Stimulated activated CD8-positive, alpha-beta memory T cell treated with anti-CD3 and anti-CD28 coated beads, Interleukin-12 subunit alpha, Interleukin-12 subunit beta, amount 100 ng/mL, for 1 hour (primary cell): ENCODE data around the gene RBPJL.

Experiments
- DNase-seq: peaks from one replicate; pipeline ENCODE4 v3.0.0-alpha.2; 2020; ENCODE audit warnings: low read depth

Gene RBPJL

DNA sequence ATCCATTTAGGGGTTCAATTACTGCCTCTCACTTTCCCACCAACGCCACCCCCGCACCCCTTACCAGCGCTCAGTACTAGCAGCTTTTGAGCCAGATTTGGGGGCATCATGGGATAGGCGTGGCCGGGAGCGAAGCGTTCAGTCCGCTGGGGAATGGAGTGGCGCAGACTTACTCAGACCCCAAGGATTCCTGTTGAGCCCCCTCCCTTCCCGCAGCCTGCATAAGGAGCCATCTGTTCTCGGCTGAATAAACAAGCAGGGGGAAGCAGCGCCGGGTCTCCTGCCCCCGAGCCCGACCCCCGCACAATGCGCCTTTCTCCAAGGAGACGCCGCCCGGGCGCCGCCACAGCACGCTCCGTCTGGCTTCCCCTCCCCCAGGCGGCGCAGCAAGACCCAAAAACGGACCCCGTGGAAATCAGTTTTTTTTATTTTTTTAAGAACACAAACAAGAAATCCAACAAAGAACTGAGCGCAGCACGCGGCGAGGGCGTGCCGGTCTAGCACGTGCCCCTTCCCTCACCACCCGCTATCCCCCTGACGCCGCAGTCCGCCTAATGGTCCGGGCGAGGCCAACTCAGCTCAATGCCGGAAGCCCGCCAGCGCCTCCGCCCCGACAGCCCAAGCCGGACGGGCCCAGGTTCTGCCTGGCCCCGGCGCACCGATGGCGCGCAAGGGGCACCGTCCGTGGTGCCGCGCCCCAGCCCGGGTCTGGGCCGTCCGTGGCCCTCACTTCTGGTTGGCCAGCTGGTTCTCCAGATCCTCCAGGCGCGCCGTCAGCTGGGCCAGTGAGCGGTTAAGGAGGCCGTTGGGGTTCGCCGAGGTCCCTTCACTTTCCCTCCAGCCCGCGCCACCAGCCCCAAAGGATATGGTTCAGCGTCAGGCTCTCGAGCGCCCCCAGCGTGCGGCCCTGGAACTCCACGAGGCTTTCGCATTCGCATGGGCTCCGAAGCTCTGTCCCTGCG lies 13.3 kb upstream of the RBPJL start:
- peak; percentile 70 for DNase-seq

DNA sequence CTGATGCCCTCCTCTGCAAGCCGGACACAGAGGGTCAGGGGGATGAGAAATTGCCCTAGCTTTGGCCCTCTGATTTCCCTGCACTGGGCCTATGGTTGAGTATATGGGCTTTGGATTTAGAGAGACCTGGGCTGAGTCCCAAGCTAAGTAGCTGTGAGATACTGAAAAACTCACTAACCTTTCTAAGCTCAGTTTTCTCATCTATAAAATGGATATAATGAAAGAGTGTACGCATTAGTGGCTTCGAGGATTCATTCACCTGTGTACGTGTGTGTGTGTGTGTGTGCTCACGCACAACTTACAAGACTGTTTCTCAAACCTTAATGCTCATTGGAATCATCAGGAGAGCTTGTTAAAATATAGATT lies 12.7 kb upstream of the RBPJL start:
- no peak for DNase-seq

DNA sequence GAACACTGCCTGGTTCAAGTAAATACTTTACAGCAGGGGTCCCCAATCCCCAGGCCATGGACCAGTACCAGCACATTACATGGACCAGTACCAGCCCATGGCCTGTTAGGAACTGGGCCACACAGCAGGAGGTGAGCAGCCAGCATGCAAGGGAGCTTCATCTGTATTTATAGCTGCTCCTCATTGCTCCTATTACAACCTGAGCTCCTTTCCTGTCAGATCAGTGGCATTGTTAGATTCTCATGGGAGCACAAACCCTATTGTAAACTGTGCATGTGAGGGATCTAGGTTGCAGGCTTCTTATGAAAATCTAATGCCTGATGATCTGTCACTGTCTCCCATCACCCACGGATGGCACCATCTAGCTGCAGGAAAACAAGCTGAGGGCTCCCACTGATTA lies 12.0 kb upstream of the RBPJL start:
- no peak for DNase-seq

DNA sequence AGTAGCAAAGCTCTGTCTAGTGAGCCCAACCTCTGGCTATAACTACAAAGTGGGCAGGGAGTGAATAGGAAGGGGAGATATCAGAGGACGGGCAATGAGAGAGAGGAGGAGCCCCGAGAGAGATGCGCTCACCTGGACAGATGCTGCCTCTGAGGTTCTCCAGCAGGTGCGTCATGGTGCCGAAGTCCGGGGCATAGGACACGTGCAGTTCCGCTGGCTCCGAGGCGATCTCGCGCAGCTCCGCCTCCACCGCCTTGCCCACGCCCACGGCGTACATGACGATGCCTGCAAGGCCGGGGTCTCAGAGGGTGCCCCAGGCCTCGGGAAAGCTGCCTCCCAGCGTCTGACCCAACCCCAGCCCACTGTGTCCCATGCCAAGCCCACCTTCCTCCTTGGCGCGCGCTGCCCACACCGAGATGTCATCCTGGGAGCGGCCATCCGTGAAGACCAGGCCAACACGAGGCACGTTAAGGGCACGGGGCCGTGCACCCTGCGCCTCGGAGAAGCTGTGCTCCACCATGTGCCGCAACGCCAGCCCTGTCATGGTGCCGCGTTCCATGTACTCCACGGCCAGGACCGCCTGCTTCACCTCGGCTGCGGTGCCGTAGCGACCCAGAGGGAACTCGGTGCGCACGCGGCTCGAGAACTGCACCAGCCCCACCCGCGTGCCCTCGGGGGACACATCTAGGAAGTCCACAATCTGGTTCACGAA lies 8.7 kb upstream of the RBPJL start:
- no peak for DNase-seq

DNA sequence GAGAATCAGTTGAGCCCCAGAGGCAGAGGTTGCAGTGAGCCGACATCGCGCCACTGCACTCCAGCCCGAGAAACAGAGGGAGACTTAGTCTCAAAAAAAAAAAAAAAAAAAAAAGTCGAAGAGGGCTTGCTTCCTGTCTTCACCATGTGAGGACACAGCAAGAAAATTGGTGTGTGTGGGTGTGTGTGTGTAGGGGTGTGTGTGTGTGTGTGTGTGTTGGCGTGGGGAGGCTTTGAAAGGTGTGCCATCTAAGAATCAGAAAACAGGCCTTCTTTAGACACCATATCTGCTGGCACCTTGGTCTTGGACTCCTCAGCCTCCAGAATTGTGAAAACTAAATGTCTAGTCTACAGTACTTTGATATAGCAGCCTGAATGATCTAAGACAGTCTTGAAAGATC lies 6.9 kb upstream of the RBPJL start:
- DNase-seq: no peak

DNA sequence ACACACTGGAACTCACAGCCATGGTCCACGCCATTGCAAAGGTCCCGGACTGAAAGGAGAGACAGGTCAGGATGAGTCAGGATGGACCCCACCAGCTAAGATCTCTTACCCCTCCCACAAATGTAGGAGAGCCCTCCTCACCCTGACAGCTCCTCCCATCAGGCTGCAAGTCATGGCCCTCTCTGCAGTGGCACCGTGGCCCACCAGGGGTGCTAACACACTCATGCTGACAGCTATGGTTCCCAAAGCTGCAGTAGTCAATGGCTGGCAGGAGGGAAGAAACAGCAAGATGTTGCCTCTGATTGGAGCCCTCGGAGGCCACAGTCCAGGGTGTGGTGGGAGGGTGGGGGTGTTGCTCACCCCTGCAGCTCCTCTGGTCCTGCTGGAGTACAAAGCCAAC lies 5.7 kb upstream of the RBPJL start:
- no peak for DNase-seq

DNA sequence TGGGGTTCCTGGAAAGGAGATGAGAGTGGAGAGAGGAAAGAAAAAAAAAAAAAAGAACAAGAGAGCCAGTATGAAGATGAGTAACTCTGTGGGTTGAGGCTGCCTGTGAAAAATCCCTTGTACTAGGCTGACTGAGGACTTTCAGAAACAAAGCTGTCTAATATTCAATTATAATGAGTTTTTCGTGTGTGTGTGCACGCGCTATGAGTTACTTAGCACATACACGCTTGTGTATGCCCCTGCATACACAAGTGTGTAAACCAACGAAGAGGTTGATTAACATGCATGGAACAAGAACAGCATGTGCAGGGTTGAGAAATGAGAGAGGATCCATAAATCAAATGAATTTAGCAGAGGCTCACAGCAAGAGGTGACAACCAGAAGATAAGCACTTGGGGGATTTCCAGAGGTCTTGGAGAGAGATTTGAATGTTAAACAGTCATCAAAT lies 4.8 kb upstream of the RBPJL start:
- no peak for DNase-seq

DNA sequence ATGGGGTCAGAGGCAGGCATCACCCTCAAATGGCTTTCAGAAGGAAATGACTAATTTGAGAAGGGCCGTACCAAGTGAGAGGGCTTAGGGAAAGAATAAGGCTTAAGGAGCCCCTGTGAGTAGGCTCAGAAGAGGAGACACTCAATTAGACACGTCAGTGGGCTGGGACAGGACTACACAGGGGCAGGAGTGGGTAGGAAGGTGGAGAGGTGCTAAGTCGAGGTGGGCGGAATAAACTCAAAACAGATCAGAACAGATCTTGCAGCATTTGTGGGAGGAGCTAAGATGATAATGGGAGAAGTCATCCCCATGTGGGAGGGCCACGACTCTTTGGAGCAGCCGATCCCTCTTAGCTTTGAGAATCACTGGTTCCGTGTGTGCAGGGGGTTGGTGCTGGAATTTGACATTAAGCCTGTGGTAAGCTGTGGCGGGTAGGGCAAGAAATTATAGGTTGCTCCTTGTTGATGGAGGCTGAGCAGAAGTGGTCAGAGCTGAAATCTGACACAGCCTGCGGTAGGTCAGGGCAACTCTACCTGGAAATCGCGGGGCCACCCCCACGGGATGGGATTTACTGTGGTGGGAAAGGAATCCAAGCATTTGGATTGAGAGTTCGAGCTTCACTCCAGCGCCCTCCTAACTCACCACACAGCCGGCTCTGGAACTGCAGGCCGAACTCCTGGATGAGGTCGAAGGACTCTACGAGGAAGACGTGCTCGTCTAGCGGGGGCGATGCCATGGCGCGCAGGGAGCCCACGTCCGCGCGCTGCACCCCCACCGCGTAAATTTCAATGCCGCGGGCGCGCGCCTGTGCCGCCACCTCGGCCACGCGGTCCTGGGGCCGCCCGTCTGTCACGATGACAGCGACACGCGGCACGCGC lies 2.8 kb upstream of the RBPJL start:
- DNase-seq: no peak

DNA sequence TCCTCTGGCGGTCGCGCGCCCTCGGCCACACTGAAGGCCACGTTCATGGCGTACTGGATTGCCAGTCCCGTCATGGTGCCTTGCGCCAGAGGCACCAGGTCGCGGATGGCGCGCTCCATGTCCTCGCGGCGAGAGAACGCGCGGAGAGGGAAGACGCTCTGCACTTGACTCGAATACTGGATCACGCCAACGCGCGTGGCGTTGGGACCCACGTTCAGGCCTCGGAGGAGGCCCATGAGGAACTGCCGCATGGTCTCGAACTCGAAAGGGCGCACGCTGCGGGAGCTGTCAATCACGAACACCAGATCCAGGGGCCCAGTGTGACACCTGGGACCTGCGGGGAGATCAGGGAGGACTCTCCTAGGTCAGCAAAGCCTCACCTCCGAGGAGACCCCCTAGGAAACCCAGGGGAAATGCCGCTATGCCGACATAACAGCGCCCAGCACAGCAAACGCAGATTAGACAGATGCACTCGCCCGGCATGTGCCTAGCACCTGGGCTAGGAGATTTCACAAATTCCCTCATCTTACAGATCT lies 2.1 kb upstream of the RBPJL start:
- no peak for DNase-seq

DNA sequence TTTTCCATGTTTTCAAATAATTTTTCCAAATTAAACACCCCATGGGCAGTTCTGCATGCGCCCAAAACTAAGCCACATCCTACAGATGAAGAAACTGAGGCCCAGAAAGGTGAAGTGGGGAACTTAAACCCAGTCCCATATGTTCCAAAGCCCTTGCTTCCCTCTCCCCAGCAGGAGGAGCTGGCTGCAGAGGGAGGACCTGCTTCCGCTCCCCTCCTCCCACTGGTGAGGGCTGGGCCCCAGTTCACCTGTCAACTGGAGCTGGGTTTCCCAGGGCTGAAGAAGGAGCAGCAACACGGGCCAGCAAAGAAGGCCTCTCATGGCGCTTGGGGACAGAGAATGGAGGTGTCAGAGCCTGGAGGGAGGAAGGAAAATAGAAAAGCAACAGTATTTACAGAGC lies 1.4 kb upstream of the RBPJL start:
- no peak for DNase-seq

DNA sequence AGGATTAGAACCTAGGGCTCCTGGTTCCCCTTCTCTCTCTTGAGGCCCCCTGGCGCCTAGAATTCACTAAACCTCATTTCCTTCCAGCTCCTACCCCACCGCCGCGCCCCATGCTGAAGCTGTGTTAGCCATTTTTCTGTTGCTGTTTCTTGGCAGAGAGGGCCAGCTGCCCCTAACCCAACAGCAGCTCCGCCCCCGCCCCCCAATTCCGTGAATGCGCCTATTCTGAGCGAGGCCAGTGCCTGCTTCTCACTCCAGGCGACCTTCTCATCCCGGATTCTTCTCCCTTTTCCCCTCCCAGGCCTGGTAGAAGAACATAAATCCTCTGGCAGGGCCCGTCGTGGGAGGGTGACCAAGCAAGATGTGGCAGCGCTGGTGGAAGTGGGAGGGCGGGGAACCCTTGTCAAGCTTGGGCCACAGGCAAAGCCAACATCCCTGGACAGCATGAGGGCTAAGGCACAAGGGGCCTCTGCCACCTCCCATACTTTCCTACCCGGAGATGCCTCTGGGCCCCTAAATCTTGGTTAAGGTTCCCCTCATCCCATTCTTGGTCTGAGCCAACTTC lies 518 bp downstream of the RBPJL start:
- no peak for DNase-seq

DNA sequence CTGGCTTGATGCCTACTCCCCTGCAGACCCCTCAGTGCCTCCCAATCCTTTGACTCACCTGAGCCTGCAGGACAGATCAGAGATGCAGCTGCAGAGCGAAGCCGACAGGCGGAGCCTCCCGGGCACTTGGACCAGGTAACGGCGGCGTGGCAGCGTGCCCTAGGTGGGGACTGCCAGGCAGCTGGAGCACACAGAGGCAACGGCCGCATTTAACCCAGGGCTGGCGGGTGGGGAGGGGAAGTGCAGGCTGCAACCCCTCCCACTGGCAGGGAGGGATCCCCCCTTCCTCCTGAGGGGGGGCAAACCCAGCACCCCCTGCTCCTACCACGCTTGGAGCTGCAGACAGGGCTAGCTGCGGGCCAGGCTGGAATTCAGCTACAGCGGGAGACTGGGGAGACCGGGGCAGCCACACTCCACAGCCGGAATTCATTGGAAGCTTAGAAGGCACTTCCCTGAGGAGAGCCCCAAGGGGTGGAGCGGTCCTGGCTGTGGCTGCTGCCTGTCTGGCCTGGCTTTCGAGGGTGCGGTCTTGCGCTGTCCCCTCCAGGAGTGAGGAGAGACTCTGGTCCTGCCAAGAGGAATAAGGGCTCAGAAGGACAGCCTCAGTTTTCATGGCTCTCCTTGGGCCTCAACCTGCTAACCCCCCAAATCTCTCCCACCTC lies 1.6 kb downstream of the RBPJL start, which contains the start of gene MATN4:
MATN4 (minus strand) TSS at position 183 of the 662 bp plus-strand sequence. CDS start 2,717 bp downstream, outside the sequence.
- no peak for DNase-seq

DNA sequence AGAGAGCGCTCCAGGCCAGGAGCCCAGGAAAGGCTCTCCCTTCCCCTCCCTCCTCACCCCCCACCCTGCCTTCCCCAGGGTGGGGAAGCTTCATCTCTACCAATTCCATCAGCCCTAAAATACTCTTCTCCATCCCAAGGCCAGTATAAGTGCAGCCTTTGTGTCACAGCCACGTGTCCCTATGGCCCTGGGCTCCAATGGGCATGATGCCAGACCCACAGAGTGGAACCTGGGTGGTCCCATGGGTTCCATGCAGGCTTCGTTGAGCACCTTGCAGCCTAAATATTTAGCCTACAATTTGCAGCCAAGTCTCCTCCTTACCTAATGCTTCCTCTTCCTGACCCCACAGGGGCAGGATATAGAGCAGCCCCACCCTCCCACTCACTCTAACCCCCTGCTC lies 2.4 kb downstream of the RBPJL start:
- no peak for DNase-seq

DNA sequence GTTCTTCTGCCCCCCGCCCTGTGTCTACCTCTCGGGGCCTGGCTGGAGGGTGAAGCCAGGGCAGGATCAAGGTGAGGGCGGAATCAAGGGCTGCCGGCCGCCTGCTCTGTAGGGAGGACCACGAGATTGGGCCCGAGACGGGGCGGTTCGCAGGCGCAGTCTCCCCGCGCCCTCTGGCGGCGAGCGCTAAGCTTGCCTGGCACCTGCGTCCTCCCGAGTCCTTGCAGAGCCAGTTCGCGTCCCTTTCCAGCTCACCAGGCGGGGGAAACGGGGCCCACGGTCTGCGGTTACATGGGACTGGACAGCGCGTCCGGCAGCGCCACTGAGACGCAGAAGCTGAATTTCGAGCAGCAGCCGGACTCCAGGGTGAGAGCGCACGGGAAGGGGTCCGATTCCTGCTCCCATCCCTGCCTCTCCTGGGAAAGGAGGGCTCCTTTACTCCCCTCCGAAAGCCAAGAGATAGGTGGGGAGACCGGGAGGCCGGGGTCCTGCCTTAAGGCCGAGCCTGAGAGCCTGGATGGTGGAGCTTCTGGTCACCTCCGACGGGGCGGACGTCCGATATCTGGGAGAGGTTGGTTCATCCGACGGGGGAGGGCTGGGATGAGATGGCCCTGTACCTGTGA lies 5.1 kb downstream of the RBPJL start:
- peak; percentile 29 for DNase-seq

DNA sequence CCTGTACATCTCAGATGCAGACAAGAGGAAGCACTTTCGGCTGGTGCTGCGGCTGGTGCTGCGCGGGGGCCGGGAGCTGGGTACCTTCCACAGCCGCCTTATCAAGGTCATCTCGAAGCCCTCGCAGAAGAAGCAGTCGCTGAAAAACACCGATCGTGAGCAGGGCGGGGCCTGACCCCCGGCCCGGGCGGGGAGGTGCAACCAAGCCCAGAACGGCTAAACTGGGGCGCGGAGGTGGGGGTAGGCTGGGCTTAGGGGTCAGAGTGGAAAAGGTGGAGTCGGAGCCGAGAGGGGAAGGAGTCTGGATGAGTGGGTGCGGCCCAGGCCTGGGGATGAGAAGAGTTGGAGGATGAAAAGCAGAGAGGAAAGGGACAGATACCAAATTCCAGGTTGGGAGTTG lies 5.6 kb downstream of the RBPJL start:
- no peak for DNase-seq

DNA sequence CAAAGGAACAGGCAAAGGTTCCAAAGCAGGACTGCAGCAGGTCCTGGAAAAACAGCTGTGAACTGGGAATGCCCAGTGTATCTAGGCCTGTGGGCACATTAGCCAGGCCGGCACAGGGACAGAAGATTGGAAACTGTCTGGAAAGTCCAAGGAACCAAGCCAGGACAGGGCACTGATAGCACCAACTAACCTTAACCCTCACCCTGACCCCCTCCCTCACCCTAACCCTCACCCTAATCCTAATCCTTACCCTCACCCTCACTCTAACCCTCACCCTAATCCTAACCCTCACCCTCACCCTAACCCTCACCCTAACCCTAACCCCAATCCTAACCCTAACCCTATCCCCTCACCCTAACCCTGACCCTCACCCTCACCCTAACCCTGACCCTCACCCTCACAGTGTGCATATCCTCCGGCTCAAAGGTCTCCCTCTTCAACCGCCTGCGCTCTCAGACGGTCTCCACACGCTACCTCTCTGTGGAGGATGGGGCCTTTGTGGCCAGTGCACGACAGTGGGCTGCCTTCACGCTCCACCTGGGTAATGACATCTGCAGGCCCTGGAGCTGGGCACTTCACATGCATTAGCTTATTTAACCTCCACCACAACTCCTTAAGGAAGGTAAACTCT lies 6.5 kb downstream of the RBPJL start:
- DNase-seq: no peak

DNA sequence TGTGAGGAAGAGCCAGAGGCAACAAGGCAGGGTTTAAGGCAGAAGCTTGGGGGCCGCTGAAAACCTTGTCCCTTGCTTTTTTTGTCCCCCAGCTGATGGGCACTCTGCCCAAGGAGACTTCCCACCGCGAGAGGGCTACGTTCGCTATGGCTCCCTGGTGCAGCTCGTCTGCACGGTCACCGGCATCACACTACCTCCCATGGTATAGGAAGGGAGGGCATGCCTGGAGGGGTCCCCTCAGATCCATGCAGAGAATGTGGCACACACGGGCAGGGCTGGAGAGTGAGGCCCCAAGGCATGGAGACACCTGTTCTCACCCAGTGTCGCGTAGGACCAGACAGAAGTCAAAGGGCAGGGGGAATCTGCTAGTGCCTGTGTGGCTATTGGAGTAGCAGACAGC lies 7.3 kb downstream of the RBPJL start:
- DNase-seq: no peak

DNA sequence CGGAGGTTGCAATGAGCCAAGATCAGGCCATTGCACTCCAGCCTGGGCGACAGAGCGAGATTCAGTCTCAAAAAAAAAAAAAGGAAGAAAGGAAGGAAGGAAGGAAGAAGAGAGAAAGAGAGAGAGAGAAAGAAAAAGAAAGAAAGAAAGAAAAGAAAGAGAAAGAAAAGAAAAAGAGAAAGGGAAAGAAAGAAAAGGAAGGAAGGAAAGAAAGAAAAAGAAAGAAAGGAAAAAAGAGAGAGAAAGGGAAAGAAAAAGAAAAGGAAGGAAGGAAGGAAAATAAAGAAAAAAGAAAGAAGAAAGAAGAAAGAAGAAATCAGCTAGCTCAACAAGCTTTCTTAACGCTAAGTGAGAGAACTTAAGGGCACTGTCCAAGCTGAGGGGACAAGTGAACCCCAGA lies 9.0 kb downstream of the RBPJL start:
- DNase-seq: no peak

DNA sequence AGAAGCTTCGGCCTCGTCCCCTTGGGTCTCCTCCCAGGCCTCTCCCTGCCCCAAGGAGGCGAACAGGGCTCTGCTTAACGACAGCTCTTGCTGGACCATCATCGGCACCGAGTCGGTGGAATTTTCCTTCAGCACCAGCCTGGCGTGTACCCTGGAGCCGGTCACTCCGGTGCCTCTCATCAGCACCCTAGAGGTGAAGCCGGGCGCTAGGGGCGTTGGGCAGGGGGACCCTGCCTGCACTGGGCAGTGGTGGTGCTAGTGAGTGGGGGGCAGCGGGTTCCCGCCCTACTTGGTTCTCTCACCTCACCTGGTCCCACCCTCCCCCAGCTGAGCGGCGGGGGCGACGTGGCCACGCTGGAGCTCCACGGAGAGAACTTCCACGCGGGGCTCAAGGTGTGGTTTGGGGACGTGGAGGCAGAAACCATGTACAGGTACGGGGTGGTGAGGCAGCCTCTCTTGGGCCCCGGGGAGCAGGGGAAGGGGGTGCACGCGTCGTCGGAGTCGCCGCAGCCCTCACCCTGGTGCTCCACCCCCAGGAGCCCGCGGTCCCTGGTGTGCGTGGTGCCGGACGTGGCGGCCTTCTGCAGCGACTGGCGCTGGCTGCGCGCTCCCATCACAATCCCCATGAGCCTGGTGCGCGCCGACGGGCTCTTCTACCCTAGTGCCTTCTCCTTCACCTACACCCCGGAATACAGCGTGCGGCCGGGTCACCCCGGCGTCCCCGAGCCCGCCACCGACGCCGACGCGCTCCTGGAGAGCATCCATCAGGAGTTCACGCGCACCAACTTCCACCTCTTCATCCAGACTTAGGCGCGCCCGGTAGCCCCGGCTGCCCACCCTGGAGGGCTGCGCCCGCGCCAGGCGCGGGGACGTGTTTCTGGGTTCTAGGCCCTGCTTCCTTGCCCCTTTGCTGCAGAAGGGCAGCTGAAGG lies 9.8 kb downstream of the RBPJL start:
- no peak for DNase-seq
